ENCODE results near the gene TRPM4.

- TF ChIP-seq CTCF (IDR thresholded peaks at IDR 0.05) = no peak
- no peak for TF ChIP-seq POLR2A (IDR thresholded peaks at IDR 0.05)
These were observed 25.3 kb downstream of the TRPM4 start for GRCh38 chr19:49182848-49183375.

Data from Peyer's patch (tissue), 4 donors.